ENCODE results near the gene CDH8. TPM values are rescaled to one million over a fixed set of nuclear protein-coding genes. Genes with fewer than 3 reads are reported as not detected.

CDH8 gene
- total RNA-seq, 1 donor from 2014 or later = not detected

GRCh38 chr16:62034231-62035114, 1.8 kb downstream of the CDH8 start:
- DNase-seq (ENCODE audit: low read depth, low spot score) = no peak

- no peak for DNase-seq (ENCODE audit: low read depth, low spot score)
Measured at GRCh38 chr16:62033065-62033464, 3.2 kb downstream of the CDH8 start.

- DNase-seq (ENCODE audit: low read depth, low spot score) = no peak
Measured at GRCh38 chr16:62029947-62030346, 6.3 kb downstream of the CDH8 start.

DNA sequence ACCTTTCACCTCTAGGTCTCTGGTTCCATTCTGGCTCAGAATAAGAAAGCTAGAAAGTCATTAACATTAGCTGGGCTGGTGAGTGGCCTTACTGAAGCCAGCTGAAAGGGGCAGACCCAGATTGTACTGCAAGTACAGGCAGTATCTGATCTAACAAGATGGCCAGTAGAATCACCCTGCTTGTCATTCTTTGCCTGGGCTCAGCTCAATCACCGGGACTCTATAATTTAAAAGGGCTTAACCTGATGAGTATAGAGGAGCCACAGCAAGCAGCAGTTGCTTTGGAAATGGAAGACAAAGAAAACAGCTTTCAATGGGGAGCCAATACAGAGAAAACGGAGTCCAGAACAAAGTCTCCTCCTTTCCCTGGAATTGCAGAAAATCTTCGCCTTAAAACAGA, 13.6 kb downstream of the CDH8 start:
- no peak for DNase-seq (ENCODE audit: low read depth, low spot score)

DNA sequence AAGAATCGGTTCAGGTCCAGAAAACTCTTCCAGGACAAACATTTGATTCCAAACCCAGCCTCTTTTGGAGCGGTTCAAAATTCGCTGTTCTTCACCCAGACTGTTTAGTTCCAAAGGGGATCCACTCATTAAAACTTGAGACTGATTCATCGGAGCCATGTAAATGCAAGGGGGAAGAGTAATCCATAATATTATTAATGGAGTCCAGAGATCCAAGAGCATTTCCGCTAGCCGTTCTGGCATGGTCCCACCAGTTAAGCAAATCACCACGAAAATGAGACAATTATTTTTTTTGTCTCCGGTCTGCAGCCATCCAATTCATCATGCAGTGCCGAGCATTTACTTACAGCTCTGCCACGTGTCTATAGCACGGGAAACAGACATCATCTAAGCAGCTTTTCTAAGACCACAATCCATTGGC, 15.1 kb downstream of the CDH8 start:
- no peak for DNase-seq (ENCODE audit: low read depth, low spot score)

DNA sequence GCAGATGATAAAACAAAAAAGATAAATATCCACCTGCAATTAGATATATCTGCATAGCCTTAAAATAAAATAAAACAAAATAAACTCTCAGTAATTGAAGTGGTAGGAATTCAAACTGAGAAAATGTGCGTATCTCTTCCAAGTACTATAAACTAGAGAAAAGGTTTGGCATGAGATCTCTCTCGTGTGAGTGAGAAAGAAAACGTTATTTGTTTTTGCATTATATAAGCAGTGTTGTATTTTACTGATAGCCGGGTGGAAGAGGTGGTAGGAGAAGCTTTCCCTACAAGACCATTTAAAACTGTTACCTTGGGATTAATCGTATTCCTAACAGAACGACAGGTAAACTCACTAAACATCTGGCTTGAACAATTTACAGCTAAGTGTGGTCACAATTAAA, 15.6 kb downstream of the CDH8 start:
- DNase-seq (ENCODE audit: low read depth, low spot score) = no peak

- DNase-seq (ENCODE audit: low read depth, low spot score) = no peak
Measured at GRCh38 chr16:62019851-62020250, 16.4 kb downstream of the CDH8 start.

GRCh38 chr16:62018301-62019060, 17.8 kb downstream of the CDH8 start:
- no peak for DNase-seq (ENCODE audit: low read depth, low spot score)

GRCh38 chr16:62014319-62014923, 21.8 kb downstream of the CDH8 start:
- no peak for DNase-seq (ENCODE audit: low read depth, low spot score)

DNA sequence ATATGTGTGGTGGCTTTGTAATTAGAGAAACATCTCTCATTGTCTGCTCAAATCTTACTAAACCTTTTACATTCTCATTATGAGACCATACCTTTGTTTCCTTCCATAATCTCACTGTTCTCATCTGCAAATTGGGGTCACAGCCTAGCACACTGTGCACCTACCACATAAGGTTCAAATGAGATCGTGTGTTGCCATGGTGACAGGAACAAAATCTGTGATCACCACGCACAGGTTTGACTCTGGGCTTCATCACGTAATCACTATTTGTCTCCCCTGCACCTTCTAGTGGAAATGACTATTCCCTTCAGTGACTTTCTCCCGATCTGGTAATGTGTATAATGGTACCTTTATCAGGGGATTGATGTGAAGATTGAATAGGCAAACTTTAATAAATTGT, 26.1 kb downstream of the CDH8 start:
- no peak for DNase-seq (ENCODE audit: low read depth, low spot score)

- no peak for DNase-seq (ENCODE audit: low read depth, low spot score)
Measured at GRCh38 chr16:61998460-61998859, 37.8 kb downstream of the CDH8 start.

DNA sequence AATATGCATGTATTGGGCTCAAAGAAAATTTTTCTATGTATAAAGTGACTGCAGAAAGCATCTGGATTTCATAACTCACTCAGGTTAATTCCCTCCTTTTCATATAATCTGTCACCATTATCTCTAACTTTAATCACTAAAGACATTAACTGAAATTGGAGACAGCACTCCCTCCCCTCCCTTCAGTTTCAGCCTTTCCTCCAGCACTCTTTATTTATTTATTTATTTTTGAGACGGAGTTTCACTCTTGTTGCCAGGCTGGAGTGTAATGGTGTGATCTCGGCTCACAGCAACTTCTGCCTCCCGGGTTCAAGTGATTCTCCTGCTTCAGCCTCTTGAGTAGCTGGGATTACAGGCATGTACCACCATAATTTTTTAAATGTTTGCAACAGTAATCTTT, 43.1 kb downstream of the CDH8 start:
- DNase-seq (ENCODE audit: low read depth, low spot score) = no peak

DNA sequence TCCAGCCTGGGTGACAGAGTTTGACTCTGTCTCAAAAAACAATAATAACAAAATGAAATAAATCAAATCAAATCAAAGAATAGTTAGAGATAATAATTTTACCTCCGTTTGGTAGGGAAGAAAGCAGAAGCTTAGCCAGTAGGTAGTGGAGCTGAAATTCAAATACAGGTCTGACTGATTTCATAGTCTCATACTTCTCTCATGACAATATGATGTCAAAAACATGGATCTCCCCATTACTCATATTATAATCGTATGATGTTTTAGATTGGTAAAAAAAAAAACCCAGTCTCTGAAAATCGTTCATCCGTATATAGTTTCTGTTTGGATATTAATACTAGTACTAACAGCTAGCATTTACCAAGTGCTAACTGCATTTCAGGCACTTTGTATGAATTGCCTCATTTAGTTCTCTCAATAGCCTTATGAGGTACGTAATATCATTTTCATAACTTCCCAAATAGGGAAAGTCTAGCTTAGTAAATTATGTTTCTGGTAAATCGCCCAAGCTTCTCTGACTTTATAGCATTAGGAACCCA, 48.7 kb downstream of the CDH8 start:
- no peak for DNase-seq (ENCODE audit: low read depth, low spot score)

GRCh38 chr16:61969077-61969382, 67.2 kb downstream of the CDH8 start:
- DNase-seq (ENCODE audit: low read depth, low spot score) = no peak

GRCh38 chr16:61968242-61969076, 67.8 kb downstream of the CDH8 start:
- no peak for DNase-seq (ENCODE audit: low read depth, low spot score)

- DNase-seq (ENCODE audit: low read depth, low spot score) = no peak
Measured at GRCh38 chr16:61957075-61957855, 79.0 kb downstream of the CDH8 start.

GRCh38 chr16:61952841-61953240, 83.4 kb downstream of the CDH8 start:
- no peak for DNase-seq (ENCODE audit: low read depth, low spot score)

GRCh38 chr16:61948414-61948813, 87.8 kb downstream of the CDH8 start:
- DNase-seq (ENCODE audit: low read depth, low spot score) = no peak

DNA sequence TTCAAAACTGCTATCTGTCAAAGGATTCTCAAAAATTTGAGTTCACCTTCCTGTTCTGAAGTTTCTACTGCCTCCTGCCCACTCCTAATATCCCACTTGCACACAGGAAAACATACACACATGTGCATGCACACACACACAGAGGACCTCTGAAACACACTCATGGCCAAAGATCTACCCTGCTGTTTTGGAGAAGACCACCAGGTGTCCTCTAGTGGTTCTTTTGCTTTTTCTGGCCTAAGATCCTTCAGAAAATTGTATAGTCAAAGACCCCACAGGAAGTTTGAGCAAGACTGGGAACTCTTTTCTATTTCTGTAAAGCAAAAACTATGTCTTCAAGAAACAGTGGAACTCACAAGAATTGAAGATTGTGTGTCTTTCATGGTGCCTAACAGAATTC, 90.2 kb downstream of the CDH8 start:
- DNase-seq (ENCODE audit: low read depth, low spot score) = no peak

DNA sequence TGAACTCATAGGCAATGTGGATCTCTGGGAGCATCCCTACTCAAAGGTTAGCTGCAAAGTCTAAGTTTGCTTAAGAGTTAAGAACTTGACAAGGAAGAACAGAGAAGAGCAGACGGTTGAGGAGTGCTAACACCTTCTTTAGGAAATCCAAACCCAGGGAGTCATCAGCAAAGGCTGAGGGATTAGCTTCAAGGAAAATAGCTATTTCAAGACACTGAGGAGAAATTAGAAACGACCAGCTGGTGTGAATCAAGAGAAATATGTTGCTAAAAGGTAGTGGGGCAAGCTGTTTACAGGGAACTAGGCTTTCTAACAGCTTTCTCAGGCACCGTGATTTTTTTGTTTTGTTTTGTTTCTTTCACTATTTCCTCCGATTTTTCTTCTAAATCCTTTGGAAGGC, 90.7 kb downstream of the CDH8 start:
- DNase-seq (ENCODE audit: low read depth, low spot score) = no peak

DNA sequence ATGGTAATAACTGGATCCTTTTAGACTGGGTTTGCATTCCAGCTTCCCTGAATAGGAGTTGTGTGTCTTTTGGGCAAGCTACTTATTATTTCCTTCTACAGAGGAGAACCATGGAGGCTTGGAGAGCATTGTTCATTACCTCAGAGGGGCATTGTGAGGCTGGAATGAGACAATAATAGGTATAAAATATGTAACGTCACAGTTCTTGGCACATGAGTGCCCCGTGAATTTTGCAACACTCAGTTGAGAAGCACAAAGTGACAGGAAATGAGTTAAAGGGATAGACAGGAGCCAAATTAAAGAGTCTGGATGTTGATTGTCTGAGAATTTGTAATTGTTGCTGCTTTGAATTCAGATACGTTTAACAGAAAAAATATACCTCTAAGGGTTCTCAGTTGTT, 92.2 kb downstream of the CDH8 start:
- no peak for DNase-seq (ENCODE audit: low read depth, low spot score)

Measured in pulmonary artery endothelial cell (primary cell).